Activated CD4-positive, alpha-beta T cell treated with anti-CD3 and anti-CD28 coated beads for 24 hours (primary cell): ENCODE data around the gene BMI1.
"Not testable (repeated sequence)": the region's sequence is repeated elsewhere in the genome, so short reads cannot be mapped to it uniquely, and the experiment has no call there.

Experiments used
- DNase-seq, 2 donors: peaks; one replicate each; pipeline ENCODE4 v3.0.0-alpha.2; 2020; ENCODE audit warnings: low read depth in 2 of 2

The BMI1 gene

DNA sequence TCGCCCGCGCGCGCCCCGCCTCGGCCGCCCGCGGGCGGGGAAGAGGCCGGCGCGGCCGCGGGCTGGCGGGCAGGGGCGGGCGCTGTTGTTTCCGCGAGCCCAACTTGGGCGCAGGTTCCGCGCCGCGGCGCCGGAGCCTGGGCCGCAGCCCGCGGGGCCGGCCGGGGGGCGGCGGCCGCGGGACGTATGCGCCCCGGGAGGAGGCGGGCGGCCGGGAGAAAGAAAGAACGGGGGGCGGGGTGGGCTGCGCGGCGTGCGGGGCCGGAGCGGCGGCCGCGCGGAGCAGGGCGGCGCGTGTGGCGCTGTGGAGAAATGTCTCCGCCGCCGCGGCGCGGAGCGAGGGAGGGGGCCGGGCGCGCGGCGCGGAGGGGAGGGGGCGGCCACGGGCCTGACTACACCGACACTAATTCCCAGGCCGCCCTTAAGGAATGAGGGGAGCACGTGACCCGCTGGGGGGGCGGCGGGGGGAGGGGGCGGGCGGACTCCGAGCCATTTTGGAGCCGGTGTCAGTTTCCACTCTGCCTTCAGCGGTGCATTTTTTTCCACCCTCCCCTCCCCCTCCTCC, at the start of gene BMI1:
Gene BMI1, plus strand, starts transcription at position 509 of the 565 bp plus-strand sequence. CDS start 5,351 bp downstream, outside the sequence.
- peak in 1 of 2 donors; percentile 49 for DNase-seq

DNA sequence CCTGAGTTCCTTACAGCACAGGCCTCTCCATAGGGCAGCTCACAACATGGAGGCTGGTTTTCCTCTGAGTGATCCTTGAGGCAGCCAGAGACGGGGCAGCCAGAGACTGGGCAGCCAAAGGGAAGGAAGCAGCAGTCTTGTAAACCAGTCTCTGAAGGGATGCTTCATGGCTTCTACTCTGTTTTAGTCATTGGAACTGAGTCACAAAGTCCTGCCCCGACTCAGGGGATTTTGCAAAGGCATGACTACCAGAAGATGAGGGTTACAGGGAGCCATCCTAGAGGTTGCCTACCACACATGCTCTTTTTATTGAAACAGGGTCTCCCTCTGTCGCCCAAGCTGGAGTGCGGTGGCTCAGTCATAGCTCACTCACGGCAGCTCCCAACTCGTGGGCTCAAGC, 49.1 kb upstream of the BMI1 start:
- DNase-seq = no peak

DNA sequence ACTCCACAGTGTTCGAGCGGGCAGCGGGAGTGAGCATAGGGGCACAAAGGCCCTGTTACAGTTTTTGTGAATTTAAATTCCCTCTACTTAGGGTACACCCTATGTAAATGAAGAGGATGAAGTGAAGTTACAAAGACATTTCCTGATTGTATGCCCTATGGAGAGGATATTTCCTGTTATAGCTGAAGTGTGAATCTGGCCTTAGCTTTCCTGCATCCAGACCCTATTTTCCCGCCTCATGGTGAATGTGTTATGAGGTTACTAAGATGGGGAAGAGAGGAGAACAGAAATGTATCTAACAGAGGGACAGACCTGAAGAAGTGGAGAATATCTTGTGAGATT, 42.5 kb upstream of the BMI1 start:
- no peak for DNase-seq

DNA sequence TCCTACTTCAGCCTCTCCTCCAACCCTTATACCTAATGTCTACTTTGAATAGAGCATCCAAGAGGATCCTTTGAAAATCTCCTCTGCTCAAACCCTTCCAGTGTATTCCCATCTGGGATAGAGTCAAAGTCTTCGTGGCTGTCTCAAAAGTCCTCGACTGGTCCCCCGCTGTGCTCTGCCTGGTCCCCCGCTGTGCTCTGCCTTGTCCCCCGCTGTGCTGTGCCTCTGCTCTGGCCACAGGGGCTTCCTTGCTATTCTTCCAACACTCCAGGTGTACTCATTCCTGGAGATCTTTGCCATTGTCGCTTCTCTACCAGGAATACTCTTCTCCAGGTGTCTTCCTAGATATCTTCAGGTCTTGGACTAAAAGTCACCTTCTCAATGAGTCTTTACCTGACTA, 40.8 kb upstream of the BMI1 start:
- no peak for DNase-seq

DNA sequence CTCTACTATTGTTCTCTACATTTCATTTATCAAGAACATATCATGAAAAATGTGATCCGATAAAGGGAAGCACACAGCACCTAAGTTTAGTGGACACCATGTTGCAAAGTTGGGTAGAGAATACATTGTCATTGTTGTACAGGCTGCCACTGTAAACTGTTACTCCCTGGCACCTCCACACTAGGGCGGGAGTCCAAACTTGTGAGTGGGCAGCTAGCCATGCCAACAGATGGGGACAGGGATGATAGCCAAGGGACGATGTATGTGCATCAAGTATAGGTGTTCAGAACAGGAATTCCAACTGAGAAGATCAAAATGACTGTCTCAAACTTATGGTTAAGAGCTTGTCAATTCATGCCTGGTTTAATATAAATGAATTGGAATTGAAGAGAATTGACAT, 35.8 kb upstream of the BMI1 start:
- no peak for DNase-seq

DNA sequence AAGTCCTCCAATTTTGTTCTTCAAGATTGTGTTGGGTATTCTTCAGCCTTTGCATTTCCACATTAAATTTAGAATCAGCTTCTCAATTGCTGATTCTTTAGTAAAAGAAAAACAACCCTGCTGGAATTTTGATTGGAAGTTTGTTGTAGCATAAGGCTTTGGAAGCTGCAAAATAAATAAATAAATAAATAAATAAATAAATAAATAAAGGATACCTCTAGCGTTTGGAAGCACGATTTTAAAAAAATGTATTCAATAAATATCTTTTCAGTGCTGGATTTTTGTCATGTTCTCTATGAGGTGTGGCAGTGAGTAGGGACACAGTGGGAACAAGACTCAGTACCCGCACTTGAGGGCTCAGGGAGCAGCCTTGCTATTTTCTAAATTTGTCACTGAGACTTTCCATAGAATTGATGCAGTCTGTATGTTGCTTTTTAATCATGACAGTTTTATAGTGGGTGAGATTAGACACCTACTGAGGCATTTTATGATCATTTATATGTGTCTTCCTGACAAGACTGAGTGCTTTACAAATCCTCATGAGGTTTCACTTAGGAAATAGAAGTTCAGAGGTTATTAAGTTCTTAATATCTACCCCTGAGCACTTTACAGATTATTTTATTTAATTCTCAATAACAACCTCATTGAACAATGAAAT, 27.0 kb upstream of the BMI1 start:
- DNase-seq = no peak

DNA sequence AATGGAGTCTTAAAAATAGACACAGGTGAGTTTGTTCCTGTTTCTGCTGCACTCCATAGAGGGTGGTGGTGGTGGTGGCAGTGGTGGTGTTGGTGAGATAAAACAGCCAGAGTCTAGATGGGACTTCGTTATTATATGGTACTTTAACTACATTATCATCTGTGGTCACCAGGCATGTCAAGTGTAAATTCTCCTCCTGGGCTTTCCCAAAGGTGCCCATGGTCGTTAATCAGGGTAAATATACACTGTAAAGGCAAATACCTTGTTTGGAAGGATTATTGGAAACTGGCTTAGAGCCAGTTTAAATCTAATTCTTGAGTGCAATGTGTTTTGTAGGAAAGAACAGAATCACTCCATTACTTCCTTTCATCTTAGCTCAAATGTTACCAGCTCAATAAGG, 26.2 kb upstream of the BMI1 start:
- no peak for DNase-seq

DNA sequence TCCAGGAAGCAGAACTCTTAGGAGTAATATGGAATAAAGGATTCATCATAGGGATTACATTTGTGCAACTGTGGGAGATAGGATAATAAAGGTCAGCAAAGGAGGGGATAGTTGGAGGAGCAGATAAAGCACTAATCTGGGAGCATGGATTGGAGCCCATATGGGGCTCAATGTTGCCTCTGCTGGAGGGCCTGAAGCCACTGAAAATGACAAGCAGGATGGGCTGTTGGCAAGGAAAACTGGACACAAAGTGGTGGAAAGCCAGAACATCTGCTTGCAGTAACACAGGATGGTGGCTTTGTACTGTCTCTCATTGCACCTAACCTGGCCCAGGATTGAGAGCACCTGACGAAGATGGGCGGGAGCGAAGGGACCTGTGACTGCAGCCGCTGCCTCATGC, 19.7 kb upstream of the BMI1 start:
- no peak for DNase-seq

DNA sequence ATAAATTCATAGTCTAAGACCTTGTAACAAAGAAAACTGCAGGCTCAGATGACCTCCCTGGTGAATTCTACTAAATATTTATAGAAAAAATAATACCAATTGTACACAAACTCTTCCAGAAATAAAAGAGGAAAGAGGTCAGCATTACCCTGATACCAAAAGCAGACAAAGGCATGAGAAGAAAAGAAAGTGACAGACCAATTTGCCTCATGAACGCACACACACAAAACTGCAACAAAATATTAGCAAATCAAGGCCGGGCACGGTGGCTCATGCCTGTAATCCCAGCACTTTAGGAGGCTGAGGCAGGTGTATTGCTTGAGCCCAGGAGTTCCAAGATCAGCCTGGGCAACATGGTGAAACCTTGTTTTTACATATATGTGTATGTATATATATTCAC, 17.4 kb upstream of the BMI1 start:
- DNase-seq = no peak

DNA sequence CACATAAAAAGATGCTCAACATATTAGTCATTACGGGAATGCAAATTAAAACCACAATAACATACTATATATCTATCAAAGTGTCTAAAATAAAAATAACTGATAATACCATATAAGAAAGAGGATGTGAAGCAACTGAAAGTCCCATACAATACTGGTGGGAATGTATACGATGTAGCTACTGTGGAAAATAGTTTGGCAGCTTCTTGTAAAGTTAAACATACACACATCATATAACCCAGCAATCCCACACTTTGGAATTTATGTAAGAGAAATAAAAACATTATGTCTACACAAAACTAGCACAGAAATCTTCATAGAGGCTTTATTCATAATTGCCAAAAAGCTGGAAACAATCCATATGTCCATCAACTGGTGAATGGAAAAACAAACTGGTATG, 15.2 kb upstream of the BMI1 start:
- no peak for DNase-seq

DNA sequence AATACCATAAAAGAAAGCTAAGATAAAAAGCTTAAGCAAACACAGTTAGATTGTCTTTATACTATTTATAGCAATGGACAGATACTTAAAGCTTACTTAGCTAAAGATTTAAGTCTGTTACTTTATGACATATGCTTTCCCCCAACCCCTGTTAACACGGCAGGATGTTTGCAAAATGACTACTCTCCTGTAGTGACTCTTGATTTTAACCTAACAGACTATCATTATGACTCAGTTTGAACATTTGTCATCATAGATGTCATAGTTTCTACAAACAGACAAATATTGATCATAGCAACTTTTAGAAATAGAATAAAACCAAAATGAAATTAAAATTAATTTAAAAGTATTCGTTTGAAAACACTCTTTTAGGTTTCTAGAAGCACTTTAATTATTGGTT, 12.5 kb upstream of the BMI1 start:
- DNase-seq = no peak

DNA sequence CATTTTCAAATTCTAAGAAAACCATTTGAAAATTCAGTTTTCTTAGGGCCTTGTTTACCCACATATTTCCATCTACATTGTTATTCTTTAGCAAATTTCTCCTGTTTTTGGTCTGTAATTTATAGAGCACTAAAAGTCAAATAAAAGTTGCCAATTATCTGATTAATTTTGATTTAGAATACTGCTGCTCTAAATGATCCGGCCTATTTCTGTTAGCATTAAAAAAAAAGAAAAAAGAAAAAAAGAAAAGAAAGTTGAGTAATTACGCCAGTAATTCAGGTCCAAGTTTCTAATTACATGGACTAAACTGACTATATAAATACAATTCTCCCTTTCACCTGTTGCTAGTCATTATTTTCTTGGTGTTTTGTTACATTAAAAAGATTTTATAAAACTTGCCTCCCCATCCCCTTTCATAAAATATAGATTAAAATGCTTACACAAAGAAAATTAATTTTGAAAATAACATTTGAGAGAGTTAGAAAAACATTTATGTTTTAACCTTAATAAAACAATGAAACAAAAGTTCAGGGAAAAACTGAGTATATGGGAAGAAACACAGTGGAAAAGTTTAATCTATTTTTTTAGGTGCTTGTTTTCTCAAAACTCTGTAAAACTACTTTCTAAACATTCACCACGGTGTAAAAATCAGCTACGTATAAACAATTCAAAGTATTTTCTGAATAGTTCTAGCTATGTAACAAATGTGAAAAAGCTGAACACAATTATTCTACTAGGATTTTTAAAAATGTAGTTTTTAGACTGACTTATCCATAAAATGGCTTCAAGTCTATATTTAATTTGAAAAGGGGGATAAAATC, 11.5 kb upstream of the BMI1 start:
- DNase-seq = no peak

DNA sequence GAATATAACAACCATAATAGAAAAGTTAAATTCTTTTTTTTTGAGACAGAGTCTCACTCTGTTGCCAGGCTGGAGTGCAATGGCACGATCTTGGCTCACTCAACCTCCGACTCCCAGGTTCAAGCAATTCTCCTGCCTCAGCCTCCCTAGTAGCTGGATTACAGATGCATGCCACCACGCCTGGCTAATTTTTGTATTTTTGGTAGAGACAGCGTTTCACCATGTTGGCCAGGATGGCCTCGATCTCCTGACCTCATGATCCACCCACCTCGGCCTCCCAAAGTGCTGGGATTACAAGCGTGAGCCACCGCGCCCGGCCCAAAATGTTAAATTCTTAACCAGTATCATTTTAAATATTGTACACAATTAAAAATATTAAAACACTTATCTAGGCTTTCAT, 10.9 kb upstream of the BMI1 start:
- DNase-seq = not testable (repeated sequence)

DNA sequence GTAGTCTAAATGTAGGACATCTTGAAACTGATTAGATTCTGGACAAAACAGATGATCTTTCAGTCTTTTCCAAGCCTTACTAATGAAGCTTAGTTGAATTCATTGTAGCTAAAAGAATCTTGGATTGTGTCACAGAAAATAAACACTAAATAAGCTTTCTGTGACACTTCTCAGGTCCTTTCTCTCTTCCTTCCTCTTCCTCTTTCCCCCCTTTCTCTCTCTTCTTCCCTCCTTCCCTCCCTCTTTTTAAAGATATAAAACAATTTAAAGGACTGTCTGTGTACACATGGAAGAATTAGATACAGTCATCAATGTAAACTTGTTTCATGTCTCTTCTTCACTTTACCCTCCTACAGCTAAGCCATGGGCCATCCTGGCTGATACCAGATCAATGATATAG, 10.0 kb upstream of the BMI1 start:
- no peak for DNase-seq

DNA sequence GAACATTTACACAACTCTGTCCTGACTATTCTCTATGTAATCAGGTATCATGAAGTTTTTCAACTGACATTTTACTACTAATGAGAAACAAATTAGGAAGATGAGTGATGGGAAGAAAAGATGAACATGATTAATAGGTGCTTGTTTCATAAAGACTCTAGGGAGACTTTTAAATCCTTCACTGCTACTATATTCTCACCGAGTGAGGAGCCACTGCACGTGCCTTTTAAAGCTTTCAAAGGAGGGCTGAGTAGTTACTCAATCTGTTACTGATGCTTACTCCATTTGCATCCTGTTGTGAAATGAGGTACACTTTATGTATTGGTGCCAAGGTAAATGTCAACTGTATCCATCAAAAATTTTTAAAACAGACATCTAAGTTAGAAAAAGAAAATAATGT, 6.0 kb upstream of the BMI1 start:
- DNase-seq = no peak

DNA sequence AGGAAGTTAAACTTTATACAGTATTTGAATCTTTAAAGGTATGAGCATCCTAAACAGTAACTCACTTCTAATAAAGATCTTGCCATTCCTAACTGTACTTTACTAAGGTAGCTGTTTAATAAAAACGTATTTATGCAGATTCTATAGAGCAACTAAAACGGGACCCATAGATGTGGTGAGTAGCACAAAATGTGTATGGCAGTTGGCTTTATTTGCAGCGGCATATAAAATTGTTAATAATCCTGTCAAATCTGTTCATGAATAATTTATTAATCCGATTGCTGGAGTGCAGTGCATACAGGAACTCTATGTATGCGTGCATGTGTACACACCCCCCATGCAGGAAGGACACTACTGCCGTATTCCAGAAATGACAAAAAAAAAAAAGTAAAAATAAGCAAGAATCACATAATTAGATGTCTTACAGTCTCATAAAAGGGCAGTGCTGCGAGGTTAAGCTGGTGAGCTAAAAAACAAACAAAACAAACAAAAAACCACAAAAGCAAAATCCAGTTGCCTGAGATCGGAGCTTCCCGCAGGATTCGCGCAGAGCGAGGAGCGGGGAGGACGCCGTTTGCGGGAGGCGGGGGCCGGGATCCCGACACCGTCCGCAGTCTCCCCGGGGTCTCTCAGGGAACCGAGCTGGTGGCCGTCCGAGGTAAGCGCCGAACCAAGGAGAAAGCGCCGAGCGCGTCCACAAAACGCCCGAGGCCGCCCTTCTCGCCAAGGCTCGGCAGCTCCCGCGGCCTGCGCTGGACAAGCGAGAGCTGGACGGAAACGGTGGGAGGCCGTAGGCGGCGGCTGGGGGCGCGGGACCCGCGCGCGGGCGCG, 5.2 kb upstream of the BMI1 start:
- DNase-seq = no peak

DNA sequence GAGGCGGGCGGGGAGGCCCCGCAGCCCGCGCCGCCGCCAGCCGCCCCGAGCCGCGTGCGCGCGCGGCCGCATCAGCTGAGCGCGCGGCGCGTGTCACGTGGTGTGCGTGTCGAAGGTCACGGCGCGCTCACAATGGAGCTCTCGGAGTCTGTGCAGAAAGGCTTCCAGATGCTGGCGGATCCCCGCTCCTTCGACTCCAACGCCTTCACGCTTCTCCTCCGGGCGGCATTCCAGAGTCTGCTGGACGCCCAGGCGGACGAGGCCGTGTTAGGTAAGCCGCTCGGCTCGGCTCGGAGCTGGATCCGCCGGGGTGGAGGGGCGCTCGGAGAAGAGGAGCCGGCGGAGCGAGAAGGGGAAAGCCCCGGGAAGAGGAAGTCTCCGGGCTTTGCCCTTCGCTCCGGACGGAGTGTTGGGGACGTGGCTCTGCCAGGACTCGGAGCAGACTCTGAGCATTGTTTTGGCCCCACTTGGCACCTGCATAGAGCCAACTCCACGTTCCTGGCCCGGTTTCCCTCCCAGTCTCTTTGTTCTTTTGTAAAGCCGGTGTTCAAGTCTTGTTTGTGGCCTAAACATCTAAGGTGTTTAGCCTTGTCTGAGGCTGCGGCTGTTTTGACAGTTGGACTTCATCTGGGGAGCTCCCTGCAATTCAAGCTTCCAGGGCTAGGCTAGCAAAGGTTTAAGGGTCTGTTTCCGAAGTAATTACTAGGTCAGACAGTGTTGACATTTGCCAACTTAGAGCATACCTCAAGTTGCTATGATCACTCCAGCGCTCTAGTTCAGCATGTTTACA, 4.4 kb upstream of the BMI1 start, which contains the start of gene COMMD3:
Gene COMMD3, plus strand, starts transcription at position 103 of the 790 bp plus-strand sequence. Its CDS starts 30 bp downstream, at position 133.
- DNase-seq = peak; percentile 62 to 65

DNA sequence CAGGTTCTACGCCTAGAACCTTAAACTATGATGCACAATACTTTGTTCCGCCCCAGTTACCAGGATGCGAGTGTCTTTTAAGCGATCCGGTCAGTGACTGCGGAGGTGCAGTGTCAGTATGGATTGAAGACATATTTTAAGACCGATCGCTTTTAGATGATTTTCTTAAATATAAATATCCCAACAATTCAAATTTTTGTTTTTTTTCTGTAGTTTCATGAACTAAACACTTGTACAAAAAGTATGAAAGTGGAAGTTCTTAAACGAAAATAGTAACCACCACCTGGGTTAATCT, 3.9 kb upstream of the BMI1 start:
- no peak for DNase-seq

DNA sequence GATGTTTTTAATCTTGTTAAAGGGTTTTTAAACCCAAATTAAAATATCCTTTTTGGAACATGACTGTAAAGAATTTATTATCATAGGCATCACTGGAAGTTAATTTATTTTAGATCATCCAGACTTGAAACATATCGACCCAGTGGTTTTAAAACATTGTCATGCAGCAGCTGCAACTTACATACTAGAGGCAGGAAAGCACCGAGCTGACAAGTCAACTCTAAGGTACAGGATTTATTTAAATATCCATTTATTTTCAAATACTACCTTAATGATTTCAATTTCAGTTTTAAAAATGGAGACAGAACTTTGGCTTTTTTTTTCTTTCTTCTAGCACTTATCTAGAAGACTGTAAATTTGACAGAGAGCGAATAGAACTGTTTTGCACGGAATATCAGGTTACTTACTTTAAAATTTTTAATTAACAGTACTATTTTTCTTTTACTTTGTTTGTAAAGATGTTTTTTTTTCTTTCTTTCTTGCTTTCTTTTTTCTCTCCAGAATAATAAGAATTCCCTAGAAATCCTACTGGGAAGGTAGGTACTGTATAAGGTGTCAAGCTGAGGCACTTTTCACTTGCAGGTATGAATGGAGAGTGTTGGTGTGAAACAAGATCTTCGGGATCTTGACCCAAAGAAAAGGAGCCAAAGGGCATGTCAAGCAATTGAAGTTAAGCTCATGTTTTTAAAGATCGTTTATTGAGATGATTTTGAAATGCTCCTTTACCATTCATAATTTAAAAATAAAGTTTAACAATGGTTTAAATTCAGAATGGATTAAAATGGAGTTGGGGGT, 2.9 kb upstream of the BMI1 start:
- DNase-seq = no peak

DNA sequence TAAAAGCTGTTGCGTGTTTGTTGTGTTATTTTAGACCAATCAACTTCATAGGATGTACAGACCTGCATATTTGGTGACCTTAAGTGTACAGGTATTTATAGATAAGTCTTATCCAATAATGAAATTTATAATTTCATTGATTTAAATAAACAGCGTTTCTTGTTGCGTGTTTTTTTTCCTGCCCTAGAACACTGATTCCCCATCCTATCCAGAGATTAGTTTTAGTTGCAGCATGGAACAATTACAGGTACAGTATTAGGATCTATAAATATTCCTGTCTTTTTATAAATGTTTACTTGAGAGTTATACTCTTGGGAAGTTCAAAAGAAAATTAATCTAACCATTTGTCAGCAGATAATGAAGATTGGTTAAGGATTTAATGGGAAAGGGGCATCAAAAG, 2.1 kb upstream of the BMI1 start:
- no peak for DNase-seq

DNA sequence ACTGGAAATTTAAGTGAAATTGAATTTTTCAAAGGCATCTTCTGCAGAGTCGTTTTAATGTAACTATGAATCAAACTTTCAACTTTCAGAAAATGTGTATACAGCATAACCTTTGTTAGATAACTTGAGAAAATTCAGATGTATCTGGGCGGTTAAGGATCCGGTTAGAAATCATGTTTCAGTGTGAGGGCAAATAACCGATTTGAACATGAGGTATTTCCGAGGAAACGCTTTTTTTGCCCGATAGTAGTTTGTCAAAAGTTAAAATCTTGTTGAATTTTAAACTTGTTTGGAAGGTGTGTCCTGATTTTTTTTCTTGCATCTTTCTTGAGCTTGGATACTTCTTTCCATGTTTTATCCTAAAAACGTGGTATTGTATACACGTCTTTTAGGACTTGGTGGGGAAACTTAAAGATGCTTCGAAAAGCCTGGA, 1.3 kb upstream of the BMI1 start:
- DNase-seq = no peak
